CD8-positive, alpha-beta memory T cell (primary cell): ENCODE measurements around the gene SHTN1. TPM values are rescaled to one million over a fixed set of nuclear protein-coding genes. Genes with fewer than 3 reads are reported as not detected.

Source experiments
- CTCF ChIA-PET: fragments of 350-600 bp; sonication (Branson Sonifier 250); formaldehyde crosslinking; loops from one replicate; lab custom pipeline; 2021; ENCODE audit warnings: antibody characterized with exemption; lab: Charles Lee
- POLR2A ChIA-PET: fragments of 350-600 bp; sonication (Branson Sonifier 250); formaldehyde crosslinking; loops from one replicate; lab custom pipeline; 2021; ENCODE audit warnings: antibody characterized with exemption; lab: Charles Lee
- DNase-seq, 5 donors: peaks; one replicate each; pipeline versions ENCODE4 v3.0.0 to v3.0.0-alpha.2; 2020 to 2022; ENCODE audit warnings: mixed read lengths in 1 of 5
- H3K27ac ChIP-seq: one replicate; pipeline ENCODE4 v1.7.0; 2013; ENCODE audit warnings: low read depth, mild to moderate bottlenecking, low read length, moderate library complexity
- H3K27me3 ChIP-seq: 2 replicates; pipeline ENCODE4 v1.7.0; 2013; ENCODE audit warnings: low read length, mild to moderate bottlenecking; ENCODE audit not compliant: insufficient read depth, poor library complexity, severe bottlenecking
- H3K36me3 ChIP-seq: 2 replicates; pipeline ENCODE4 v1.7.0; 2013; ENCODE audit warnings: mild to moderate bottlenecking, low read length, moderate library complexity; ENCODE audit not compliant: insufficient read depth
- H3K4me1 ChIP-seq: 2 replicates; pipeline ENCODE4 v1.7.0; 2013; ENCODE audit warnings: mild to moderate bottlenecking, low read length, moderate library complexity; ENCODE audit not compliant: insufficient read depth
- H3K4me3 ChIP-seq: 2 replicates; pipeline ENCODE4 v1.7.0; 2013; ENCODE audit warnings: mild to moderate bottlenecking, low read length
- H3K9me3 ChIP-seq: 2 replicates; pipeline ENCODE4 v1.7.0; 2013; ENCODE audit warnings: mild to moderate bottlenecking, low read length
- H3K27ac Mint-ChIP-seq, 8 donors: one replicate each; pipeline ENCODE4 v1.8.0; 2020 to 2021; ENCODE audit warnings: mixed read lengths in 8 of 8, mild to moderate bottlenecking in 6 of 8, inconsistent platforms in 3 of 8, moderate library complexity in 3 of 8
- H3K27me3 Mint-ChIP-seq, 2 donors: one replicate each; pipeline ENCODE4 v1.8.0; 2020 to 2021; ENCODE audit warnings: mixed read lengths in 2 of 2, mild to moderate bottlenecking in 1 of 2, moderate library complexity in 1 of 2
- H3K36me3 Mint-ChIP-seq, 3 donors: one replicate each; pipeline ENCODE4 v1.8.0; 2020 to 2021; ENCODE audit warnings: mixed read lengths in 3 of 3, inconsistent platforms in 1 of 3, mild to moderate bottlenecking in 1 of 3
- H3K4me1 Mint-ChIP-seq, 3 donors: one replicate each; pipeline ENCODE4 v1.8.0; 2020 to 2021; ENCODE audit warnings: mixed read lengths in 3 of 3, inconsistent platforms in 1 of 3, mild to moderate bottlenecking in 1 of 3
- H3K4me3 Mint-ChIP-seq, 7 donors: one replicate each; pipeline ENCODE4 v1.8.0; 2020 to 2021; ENCODE audit warnings: mixed read lengths in 7 of 7, mild to moderate bottlenecking in 6 of 7, moderate library complexity in 4 of 7, inconsistent platforms in 2 of 7
- H3K9me3 Mint-ChIP-seq, 5 donors: one replicate each; pipeline ENCODE4 v1.8.0; 2020 to 2022; ENCODE audit warnings: mixed read lengths in 5 of 5, mild to moderate bottlenecking in 3 of 5, moderate library complexity in 2 of 5, inconsistent platforms in 1 of 5
- polyA plus RNA-seq: library from polyadenylated mRNA; unstranded; fragments of 300-500 nt; fragmentation: Illumina TruSeq; gene quantifications from one replicate; pipeline ENCODE4 v1.2.3, GENCODE V29; 2021
- total RNA-seq, 2 experiments: library from RNA; stranded (reverse); gene quantifications; one replicate each; pipeline ENCODE4 v1.2.3, GENCODE V29; 2021

SHTN1 gene
- total RNA-seq, result under 1 TPM; 0.28 to 0.38 TPM
- polyA plus RNA-seq, result not detected

DNA sequence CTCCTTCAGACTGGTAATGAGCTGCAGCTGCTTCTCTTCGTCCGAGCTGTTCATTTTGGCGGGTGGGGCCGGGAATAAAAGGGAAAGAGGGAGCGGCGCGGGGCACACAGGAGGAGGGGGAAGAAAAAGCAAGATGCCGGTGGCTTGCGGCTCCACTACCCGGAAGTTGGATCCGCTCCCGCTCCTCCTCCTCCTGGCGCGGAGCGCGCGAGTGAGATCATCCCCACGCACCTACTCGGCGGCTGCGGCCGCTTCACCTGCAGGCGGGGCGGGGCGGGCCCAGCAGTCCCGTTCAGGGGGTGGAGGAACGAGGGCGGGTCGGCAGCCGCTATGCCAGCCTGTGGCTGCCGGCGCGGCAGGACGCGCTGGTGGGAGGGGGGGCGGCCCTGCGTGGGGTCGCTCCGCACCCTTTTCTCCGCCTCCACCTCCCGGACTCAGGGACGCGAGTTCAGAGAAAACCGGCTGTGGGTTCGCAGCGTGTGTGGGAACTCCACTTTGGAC, at the start of gene SHTN1:
Gene SHTN1 (minus strand): TSS at position 162 of the 501 bp plus-strand sequence. CDS start 108 bp downstream, at position 54.
- H3K9me3 ChIP-seq, result no peaks in the 10 kb centered on the region
- H3K4me3 ChIP-seq, result no peak within 1 kb of the TSS
- Mint-ChIP-seq H3K36me3 (no peaks in the 10 kb centered on the region), H3K27me3 (peaks cover 21 to 48% of the 10 kb centered on the region in 2 donors), H3K4me3 (peak within 1 kb of the TSS; percentile 44 to 76 (median 59)), H3K9me3 (peaks cover 0 to 4% (median 2%) of the 10 kb centered on the region in 5 donors), H3K4me1 (peaks cover 4 to 11% (median 8%) of the 10 kb centered on the region in 3 donors), H3K27ac (no peak within 1 kb of the TSS)
- peak within 1 kb of the TSS; percentile 59 for H3K27ac ChIP-seq
- no peaks in the 10 kb centered on the region for H3K4me1 ChIP-seq
- ChIA-PET POLR2A (no interaction called here), CTCF (no interaction called here)
- DNase-seq, result peak in 2 of 5 donors; percentile 1 to 2
- peaks cover 9% of the 10 kb centered on the region for H3K27me3 ChIP-seq
- H3K36me3 ChIP-seq, result no peaks in the 10 kb centered on the region

DNA sequence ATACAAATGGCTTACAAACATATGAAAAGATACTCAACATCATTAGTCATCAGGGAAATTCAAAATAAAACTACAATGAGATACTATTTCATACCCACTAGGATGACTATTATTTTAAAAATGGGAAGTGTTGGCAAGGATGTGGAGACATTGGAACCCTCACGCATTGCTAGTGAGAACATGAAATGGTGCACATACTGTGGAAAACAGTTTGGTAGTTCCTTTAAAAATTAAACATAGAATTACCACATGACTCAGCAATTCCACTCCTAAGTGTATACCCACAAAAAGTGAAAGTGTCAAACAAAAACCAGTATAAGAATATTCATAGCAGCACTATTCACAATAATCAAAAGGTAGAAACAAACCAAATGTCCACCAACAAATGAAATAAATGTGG, 48.5 kb upstream of the SHTN1 start:
- H3K36me3 Mint-ChIP-seq, result no peaks in the 10 kb centered on the region
- ChIA-PET POLR2A (no interaction called here), CTCF (no interaction called here)
- Histone ChIP-seq H3K4me3 (no peak overlapping the region), H3K36me3 (no peaks in the 10 kb centered on the region), H3K27me3 (no peaks in the 10 kb centered on the region), H3K9me3 (no peaks in the 10 kb centered on the region), H3K4me1 (no peaks in the 10 kb centered on the region), H3K27ac (no peak overlapping the region)
- H3K27me3 Mint-ChIP-seq, result peaks cover 0 to 5% of the 10 kb centered on the region in 2 donors
- H3K4me3 Mint-ChIP-seq, result no peak overlapping the region
- H3K4me1 Mint-ChIP-seq, result no peaks in the 10 kb centered on the region
- peaks cover 0 to 17% (median 5%) of the 10 kb centered on the region in 5 donors for H3K9me3 Mint-ChIP-seq
- H3K27ac Mint-ChIP-seq, result no peak overlapping the region
- DNase-seq, result no peak

GRCh38 chr10:117047947-117048346, 43.0 kb upstream of the SHTN1 start:
- Mint-ChIP-seq H3K4me3 (no peak overlapping the region), H3K36me3 (no peaks in the 10 kb centered on the region), H3K27me3 (no peaks in the 10 kb centered on the region), H3K9me3 (peaks cover 10 to 28% (median 20%) of the 10 kb centered on the region in 5 donors), H3K27ac (no peak overlapping the region), H3K4me1 (no peaks in the 10 kb centered on the region)
- no peaks in the 10 kb centered on the region for H3K9me3 ChIP-seq
- no peaks in the 10 kb centered on the region for H3K4me1 ChIP-seq
- no peak overlapping the region for H3K27ac ChIP-seq
- no peaks in the 10 kb centered on the region for H3K36me3 ChIP-seq
- CTCF ChIA-PET, result no interaction called here
- H3K27me3 ChIP-seq, result no peaks in the 10 kb centered on the region
- POLR2A ChIA-PET, result no interaction called here
- no peak overlapping the region for H3K4me3 ChIP-seq
- DNase-seq, result no peak

DNA sequence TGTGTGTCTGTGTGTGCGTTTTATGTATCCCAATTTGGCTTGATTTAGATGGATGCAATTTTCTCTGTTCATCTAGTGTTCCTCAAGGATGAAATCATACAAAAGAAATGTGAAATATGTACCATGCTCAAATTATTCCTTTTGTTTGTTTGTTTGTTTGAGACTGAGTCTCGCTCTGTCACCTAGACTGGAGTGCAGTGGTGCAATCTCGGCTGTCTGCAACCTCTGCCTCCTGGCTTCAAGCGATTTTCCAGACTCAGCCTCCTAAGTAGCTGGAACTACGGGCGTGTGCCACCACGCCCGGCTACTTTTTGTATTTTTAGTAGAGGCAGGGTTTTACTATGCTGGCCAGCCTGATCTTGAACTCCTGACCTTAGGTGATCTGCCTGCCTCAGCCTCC, 11.3 kb upstream of the SHTN1 start:
- H3K27ac ChIP-seq, result no peak overlapping the region
- Mint-ChIP-seq H3K9me3 (peaks cover 0 to 2% (median 0%) of the 10 kb centered on the region in 5 donors), H3K27me3 (peaks cover 0 to 2% of the 10 kb centered on the region in 2 donors), H3K4me3 (no peak overlapping the region), H3K4me1 (no peaks in the 10 kb centered on the region), H3K27ac (no peak overlapping the region), H3K36me3 (no peaks in the 10 kb centered on the region)
- H3K4me3 ChIP-seq, result no peak overlapping the region
- ChIA-PET CTCF (no interaction called here), POLR2A (no interaction called here)
- no peaks in the 10 kb centered on the region for H3K36me3 ChIP-seq
- H3K4me1 ChIP-seq, result no peaks in the 10 kb centered on the region
- no peak for DNase-seq
- no peaks in the 10 kb centered on the region for H3K27me3 ChIP-seq
- no peaks in the 10 kb centered on the region for H3K9me3 ChIP-seq

DNA sequence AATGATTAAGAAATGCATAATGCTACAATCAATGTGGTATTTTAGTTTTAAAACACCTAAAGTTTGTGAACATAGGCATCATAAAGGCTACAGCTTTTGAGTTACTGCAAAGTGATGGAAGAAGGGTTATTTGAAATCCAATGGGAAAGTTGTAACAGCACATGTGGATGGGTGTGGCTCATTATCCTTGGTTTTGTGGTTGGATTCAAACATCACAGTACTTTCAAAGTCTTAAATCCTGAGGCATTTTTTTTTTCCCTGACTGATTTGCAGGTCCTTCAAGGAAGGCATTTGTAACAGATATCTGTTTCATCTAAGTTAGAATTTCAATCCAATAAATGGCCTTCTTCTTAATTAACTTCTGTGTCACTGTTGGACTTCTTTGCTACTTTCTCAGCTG, 9.8 kb upstream of the SHTN1 start:
- Histone ChIP-seq H3K36me3 (no peaks in the 10 kb centered on the region), H3K4me3 (no peak overlapping the region), H3K27ac (no peak overlapping the region), H3K27me3 (no peaks in the 10 kb centered on the region), H3K4me1 (no peaks in the 10 kb centered on the region), H3K9me3 (no peaks in the 10 kb centered on the region)
- POLR2A ChIA-PET, result no interaction called here
- DNase-seq, result no peak
- no peak overlapping the region for H3K27ac Mint-ChIP-seq
- CTCF ChIA-PET, result no interaction called here
- no peaks in the 10 kb centered on the region for H3K27me3 Mint-ChIP-seq
- no peaks in the 10 kb centered on the region for H3K36me3 Mint-ChIP-seq
- H3K4me1 Mint-ChIP-seq, result no peaks in the 10 kb centered on the region
- peaks cover 0 to 2% (median 0%) of the 10 kb centered on the region in 5 donors for H3K9me3 Mint-ChIP-seq
- no peak overlapping the region for H3K4me3 Mint-ChIP-seq

DNA sequence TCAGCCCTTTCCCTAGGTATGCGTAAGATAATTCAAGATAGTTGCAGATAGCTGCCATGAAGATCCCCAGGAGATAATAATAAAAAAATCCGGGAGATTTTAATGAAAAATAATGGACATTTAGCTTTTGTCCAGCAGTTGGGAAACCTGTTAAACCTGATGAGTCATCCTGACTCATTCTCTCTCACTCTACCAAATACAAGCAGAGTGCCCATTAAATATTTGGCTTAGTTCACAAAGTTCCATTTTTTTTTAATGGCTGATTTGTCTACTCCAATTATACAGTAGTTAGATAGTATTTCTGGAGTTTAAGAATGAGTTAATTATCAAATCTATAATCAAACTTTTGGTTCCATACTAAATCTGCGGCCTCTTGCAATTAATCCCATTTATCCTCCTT, 2.1 kb upstream of the SHTN1 start:
- Histone ChIP-seq H3K9me3 (no peaks in the 10 kb centered on the region), H3K4me1 (no peaks in the 10 kb centered on the region), H3K36me3 (no peaks in the 10 kb centered on the region), H3K27ac (peak overlapping the region; percentile 48), H3K27me3 (peaks cover 9% of the 10 kb centered on the region), H3K4me3 (no peak overlapping the region)
- no peak overlapping the region for H3K4me3 Mint-ChIP-seq
- DNase-seq, result no peak
- peaks cover 0 to 4% (median 2%) of the 10 kb centered on the region in 5 donors for H3K9me3 Mint-ChIP-seq
- peaks cover 20 to 37% of the 10 kb centered on the region in 2 donors for H3K27me3 Mint-ChIP-seq
- no peak overlapping the region for H3K27ac Mint-ChIP-seq
- no peaks in the 10 kb centered on the region for H3K36me3 Mint-ChIP-seq
- peaks cover 4 to 11% (median 8%) of the 10 kb centered on the region in 3 donors for H3K4me1 Mint-ChIP-seq
- POLR2A ChIA-PET, result no interaction called here
- CTCF ChIA-PET, result no interaction called here

GRCh38 chr10:117005527-117006055, 604 bp upstream of the SHTN1 start:
- Mint-ChIP-seq H3K27ac (no peak overlapping the region), H3K9me3 (peaks cover 0 to 4% (median 2%) of the 10 kb centered on the region in 5 donors), H3K4me1 (peaks cover 4 to 11% (median 8%) of the 10 kb centered on the region in 3 donors), H3K27me3 (peaks cover 21 to 46% of the 10 kb centered on the region in 2 donors), H3K4me3 (peak overlapping the region in 6 of 7 donors; percentile 16 to 55 (median 36)), H3K36me3 (no peaks in the 10 kb centered on the region)
- Histone ChIP-seq H3K27ac (peak overlapping the region; percentile 59), H3K36me3 (no peaks in the 10 kb centered on the region), H3K9me3 (no peaks in the 10 kb centered on the region), H3K4me3 (no peak overlapping the region), H3K27me3 (peaks cover 9% of the 10 kb centered on the region), H3K4me1 (no peaks in the 10 kb centered on the region)
- ChIA-PET CTCF (no interaction called here), POLR2A (no interaction called here)
- DNase-seq, result no peak

DNA sequence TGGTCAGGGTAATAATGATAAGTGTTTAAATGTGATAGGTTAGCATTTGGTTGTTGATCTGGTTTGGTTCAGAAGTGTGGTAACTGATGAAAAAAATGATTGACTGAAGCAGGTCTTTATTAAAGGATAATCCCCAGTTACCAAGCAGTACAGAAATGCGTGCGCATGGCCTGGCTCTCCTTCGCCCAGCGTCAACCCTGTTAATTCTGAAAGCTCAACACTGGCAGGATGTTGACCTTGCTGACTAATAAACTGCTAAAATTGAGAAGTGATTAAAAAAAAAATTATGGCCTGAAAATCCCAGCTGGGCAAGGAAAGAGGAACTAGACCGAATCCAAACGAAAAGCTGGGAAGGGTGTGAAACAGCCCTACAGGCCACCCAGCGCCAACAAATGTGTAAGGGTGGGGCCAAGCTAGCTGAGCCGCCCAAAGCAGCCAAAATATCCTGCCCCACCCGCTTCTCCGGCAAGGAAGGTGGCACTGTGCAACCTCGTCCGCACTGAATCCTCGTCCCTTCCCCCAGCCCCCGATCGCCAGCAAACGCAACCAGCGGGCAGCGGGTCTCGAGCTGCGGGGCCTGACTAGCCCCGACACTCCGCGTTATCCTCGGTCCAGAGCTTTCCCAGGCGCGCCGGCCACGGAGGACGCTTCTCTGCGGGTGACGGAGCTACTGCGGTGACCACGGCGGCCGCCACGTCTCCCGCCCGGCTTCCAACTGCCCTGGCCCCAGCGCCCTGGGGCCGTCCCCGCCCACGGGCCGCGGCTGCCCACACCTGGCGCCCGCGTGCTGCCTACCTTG, 561 bp downstream of the SHTN1 start:
- no peaks in the 10 kb centered on the region for H3K36me3 ChIP-seq
- H3K4me3 Mint-ChIP-seq, result peak overlapping the region in 6 of 7 donors; percentile 44 to 76 (median 61)
- H3K4me1 Mint-ChIP-seq, result peaks cover 4 to 11% (median 8%) of the 10 kb centered on the region in 3 donors
- no peaks in the 10 kb centered on the region for H3K36me3 Mint-ChIP-seq
- DNase-seq, result no peak
- H3K27me3 ChIP-seq, result peaks cover 9% of the 10 kb centered on the region
- H3K4me1 ChIP-seq, result no peaks in the 10 kb centered on the region
- H3K27ac Mint-ChIP-seq, result no peak overlapping the region
- no peaks in the 10 kb centered on the region for H3K9me3 ChIP-seq
- ChIA-PET POLR2A (no interaction called here), CTCF (no interaction called here)
- no peak overlapping the region for H3K4me3 ChIP-seq
- peaks cover 0 to 4% (median 2%) of the 10 kb centered on the region in 5 donors for H3K9me3 Mint-ChIP-seq
- peaks cover 21 to 50% of the 10 kb centered on the region in 2 donors for H3K27me3 Mint-ChIP-seq
- peak overlapping the region; percentile 59 for H3K27ac ChIP-seq
